HepG2 (cell line): ENCODE data around the gene MPI. TPM values are rescaled to one million over a fixed set of nuclear protein-coding genes. Genes with fewer than 3 reads are reported as not detected.

ENCODE experiments used
- ARHGAP35 ChIP-seq: sonication (generic); formaldehyde crosslinking; IDR thresholded peaks from 2 replicates; pipeline ENCODE4 v1.9.0; 2022; ENCODE audit warnings: mild to moderate bottlenecking, inconsistent platforms, moderate library complexity, missing genetic modification reagents, borderline replicate concordance
- CAMTA2 ChIP-seq: sonication (generic); formaldehyde crosslinking; IDR thresholded peaks from 2 replicates; pipeline ENCODE4 v1.4.0; 2020; ENCODE audit warnings: mild to moderate bottlenecking, missing genetic modification reagents, borderline replicate concordance
- CREM ChIP-seq, 2 experiments: sonication (generic) in 1 of 2; formaldehyde crosslinking in 1 of 2; IDR thresholded peaks; 2 replicates each; pipeline versions ENCODE4 v1.4.0 to v1.6.1; 2016 to 2020; ENCODE audit warnings: antibody characterized with exemption in 1 of 2, mild to moderate bottlenecking in 1 of 2, missing genetic modification reagents in 1 of 2
- FOXO1 ChIP-seq: sonication (generic); formaldehyde crosslinking; IDR thresholded peaks from 2 replicates; pipeline ENCODE4 v1.4.0; 2020; ENCODE audit warnings: missing genetic modification reagents
- JUN ChIP-seq: sonication (generic); formaldehyde crosslinking; IDR thresholded peaks from 2 replicates; pipeline ENCODE4 v1.4.0; 2020; ENCODE audit warnings: mild to moderate bottlenecking, missing genetic modification reagents
- XRCC5 ChIP-seq: fragments of 200-400 bp; formaldehyde crosslinking; optimal IDR thresholded peaks from 2 replicates; pipeline ENCODE3; 2017; ENCODE audit warnings: mild to moderate bottlenecking, low read length
- ZBTB1 ChIP-seq: sonication (generic); formaldehyde crosslinking; IDR thresholded peaks from 2 replicates; pipeline ENCODE4 v1.4.0; 2020; ENCODE audit warnings: missing genetic modification reagents, borderline replicate concordance
- ZNF235 ChIP-seq: sonication (generic); formaldehyde crosslinking; IDR thresholded peaks from 2 replicates; pipeline ENCODE4 v1.8.1; 2023; ENCODE audit warnings: mild to moderate bottlenecking, missing genetic modification reagents, borderline replicate concordance
- ZNF24 ChIP-seq: fragments of 450-650 bp; IDR thresholded peaks from 2 replicates; pipeline ENCODE4 v1.6.1; 2017; ENCODE audit warnings: antibody characterized with exemption, mild to moderate bottlenecking
- polyA plus RNA-seq, 8 experiments: library from polyadenylated mRNA; depleted of rRNA in 3 of 8; stranded (reverse) in 7 of 8; unstranded in 1 of 8; fragments of >200 nt; fragmentation: Illumina TruSeq in 4 of 8; extraction: Trizol in 4 of 8; gene quantifications; 2 replicates each; pipeline versions ENCODE4 v1.2.1 to v1.2.3, GENCODE V29; 2011 to 2016; ENCODE audit warnings: low read depth in 4 of 8, missing spikeins in 1 of 8, mixed read lengths in 1 of 8; ENCODE audit not compliant: insufficient read depth in 1 of 8
- total RNA-seq, 5 experiments: library from RNA; depleted of rRNA; stranded (reverse); fragments of >200 nt; fragmentation: Illumina TruSeq; extraction: Trizol; gene quantifications; 2 replicates each; pipeline ENCODE4 v1.2.3, GENCODE V29; 2016; ENCODE audit warnings: low read depth in 1 of 5
- TF ChIP-seq, protein P1 (sequence below): IDR thresholded peaks from 2 replicates; pipeline ENCODE4 v1.6.1; 2016; ENCODE audit warnings: missing genetic modification reagents, missing compliant biosample characterization
- TF ChIP-seq, protein P2 (sequence below): sonication (generic); formaldehyde crosslinking; IDR thresholded peaks from 2 replicates; pipeline ENCODE4 v1.8.0; 2022; ENCODE audit warnings: missing genetic modification reagents, mild to moderate bottlenecking, borderline replicate concordance
- TF ChIP-seq, protein P3 (sequence below): sonication (generic); formaldehyde crosslinking; conservative IDR thresholded peaks from 2 replicates; pipeline ENCODE4 v1.4.0; 2020; ENCODE audit warnings: missing genetic modification reagents
- TF ChIP-seq, protein P4 (sequence below): sonication (generic); formaldehyde crosslinking; IDR thresholded peaks from 2 replicates; pipeline ENCODE4 v1.4.0; 2020; ENCODE audit warnings: mild to moderate bottlenecking, missing genetic modification reagents

Gene MPI
- total and polyA plus RNA-seq, 2 of the 13 experiments (the other 11 are each of a cell fraction or from before 2014, with no cell fraction given) = 36.9 to 63.5 TPM

DNA sequence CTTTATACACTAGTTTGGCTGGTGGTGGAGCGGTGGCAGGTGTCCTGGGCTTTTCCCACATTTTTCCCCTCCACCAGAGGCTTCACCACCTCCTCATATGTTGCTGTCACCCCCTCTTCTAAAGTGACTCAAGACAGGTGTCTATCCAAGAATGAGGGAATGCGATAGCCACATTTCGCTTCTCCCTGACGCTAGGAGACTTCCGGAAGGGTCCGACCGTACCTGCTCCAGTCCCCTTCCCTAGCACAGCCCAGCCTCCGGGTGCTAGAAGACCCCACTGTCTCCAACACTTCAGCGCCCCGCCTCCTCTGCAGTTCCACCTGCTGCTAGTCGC is 17.2 kb upstream of the MPI start (continued):
- TF ChIP-seq ZNF235 = 0 out of 2 replicates have a peak, but pooled peaks have one; percentile 53
- TF ChIP-seq JUN (CRISPR knock-in tag) = no peak
- TF ChIP-seq XRCC5 = peak; percentile 87
- no peak for TF ChIP-seq ZNF24
- 0 out of 2 replicates have a peak, but pooled peaks have one; percentile 35 for TF ChIP-seq ARHGAP35
- TF ChIP-seq, protein P1, sequence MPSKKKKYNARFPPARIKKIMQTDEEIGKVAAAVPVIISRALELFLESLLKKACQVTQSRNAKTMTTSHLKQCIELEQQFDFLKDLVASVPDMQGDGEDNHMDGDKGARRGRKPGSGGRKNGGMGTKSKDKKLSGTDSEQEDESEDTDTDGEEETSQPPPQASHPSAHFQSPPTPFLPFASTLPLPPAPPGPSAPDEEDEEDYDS (CRISPR knock-in tag) = peak; percentile 66
- TF ChIP-seq, protein P2, sequence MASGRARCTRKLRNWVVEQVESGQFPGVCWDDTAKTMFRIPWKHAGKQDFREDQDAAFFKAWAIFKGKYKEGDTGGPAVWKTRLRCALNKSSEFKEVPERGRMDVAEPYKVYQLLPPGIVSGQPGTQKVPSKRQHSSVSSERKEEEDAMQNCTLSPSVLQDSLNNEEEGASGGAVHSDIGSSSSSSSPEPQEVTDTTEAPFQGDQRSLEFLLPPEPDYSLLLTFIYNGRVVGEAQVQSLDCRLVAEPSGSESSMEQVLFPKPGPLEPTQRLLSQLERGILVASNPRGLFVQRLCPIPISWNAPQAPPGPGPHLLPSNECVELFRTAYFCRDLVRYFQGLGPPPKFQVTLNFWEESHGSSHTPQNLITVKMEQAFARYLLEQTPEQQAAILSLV = peak; percentile 18; the same call in 1 of the 2 replicates
- TF ChIP-seq, protein P3, sequence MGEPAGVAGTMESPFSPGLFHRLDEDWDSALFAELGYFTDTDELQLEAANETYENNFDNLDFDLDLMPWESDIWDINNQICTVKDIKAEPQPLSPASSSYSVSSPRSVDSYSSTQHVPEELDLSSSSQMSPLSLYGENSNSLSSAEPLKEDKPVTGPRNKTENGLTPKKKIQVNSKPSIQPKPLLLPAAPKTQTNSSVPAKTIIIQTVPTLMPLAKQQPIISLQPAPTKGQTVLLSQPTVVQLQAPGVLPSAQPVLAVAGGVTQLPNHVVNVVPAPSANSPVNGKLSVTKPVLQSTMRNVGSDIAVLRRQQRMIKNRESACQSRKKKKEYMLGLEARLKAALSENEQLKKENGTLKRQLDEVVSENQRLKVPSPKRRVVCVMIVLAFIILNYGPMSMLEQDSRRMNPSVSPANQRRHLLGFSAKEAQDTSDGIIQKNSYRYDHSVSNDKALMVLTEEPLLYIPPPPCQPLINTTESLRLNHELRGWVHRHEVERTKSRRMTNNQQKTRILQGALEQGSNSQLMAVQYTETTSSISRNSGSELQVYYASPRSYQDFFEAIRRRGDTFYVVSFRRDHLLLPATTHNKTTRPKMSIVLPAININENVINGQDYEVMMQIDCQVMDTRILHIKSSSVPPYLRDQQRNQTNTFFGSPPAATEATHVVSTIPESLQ (CRISPR knock-in tag) = no peak
- TF ChIP-seq FOXO1 (CRISPR knock-in tag) = peak; percentile 11; the same call in 1 of the 2 replicates
- TF ChIP-seq, protein P4, sequence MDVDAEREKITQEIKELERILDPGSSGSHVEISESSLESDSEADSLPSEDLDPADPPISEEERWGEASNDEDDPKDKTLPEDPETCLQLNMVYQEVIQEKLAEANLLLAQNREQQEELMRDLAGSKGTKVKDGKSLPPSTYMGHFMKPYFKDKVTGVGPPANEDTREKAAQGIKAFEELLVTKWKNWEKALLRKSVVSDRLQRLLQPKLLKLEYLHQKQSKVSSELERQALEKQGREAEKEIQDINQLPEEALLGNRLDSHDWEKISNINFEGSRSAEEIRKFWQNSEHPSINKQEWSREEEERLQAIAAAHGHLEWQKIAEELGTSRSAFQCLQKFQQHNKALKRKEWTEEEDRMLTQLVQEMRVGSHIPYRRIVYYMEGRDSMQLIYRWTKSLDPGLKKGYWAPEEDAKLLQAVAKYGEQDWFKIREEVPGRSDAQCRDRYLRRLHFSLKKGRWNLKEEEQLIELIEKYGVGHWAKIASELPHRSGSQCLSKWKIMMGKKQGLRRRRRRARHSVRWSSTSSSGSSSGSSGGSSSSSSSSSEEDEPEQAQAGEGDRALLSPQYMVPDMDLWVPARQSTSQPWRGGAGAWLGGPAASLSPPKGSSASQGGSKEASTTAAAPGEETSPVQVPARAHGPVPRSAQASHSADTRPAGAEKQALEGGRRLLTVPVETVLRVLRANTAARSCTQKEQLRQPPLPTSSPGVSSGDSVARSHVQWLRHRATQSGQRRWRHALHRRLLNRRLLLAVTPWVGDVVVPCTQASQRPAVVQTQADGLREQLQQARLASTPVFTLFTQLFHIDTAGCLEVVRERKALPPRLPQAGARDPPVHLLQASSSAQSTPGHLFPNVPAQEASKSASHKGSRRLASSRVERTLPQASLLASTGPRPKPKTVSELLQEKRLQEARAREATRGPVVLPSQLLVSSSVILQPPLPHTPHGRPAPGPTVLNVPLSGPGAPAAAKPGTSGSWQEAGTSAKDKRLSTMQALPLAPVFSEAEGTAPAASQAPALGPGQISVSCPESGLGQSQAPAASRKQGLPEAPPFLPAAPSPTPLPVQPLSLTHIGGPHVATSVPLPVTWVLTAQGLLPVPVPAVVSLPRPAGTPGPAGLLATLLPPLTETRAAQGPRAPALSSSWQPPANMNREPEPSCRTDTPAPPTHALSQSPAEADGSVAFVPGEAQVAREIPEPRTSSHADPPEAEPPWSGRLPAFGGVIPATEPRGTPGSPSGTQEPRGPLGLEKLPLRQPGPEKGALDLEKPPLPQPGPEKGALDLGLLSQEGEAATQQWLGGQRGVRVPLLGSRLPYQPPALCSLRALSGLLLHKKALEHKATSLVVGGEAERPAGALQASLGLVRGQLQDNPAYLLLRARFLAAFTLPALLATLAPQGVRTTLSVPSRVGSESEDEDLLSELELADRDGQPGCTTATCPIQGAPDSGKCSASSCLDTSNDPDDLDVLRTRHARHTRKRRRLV (CRISPR knock-in tag) = 0 out of 2 replicates have a peak, but pooled peaks have one; percentile 29
- TF ChIP-seq ZBTB1 (CRISPR knock-in tag) = no peak
- TF ChIP-seq CAMTA2 (CRISPR knock-in tag) = 0 out of 2 replicates have a peak, but pooled peaks have one; percentile 65
- TF ChIP-seq CREM (IDR thresholded peaks at IDR 0.05) = no peak
- no peak for TF ChIP-seq CREM (CRISPR knock-in tag; IDR thresholded peaks at IDR 0.05)
